Neural progenitor cell (in vitro differentiated cells): ENCODE results near the gene DDX10. TPM values are rescaled to one million over a fixed set of nuclear protein-coding genes. Genes with fewer than 3 reads are reported as not detected.

Experiments
- DNase-seq: peaks from one replicate; pipeline ENCODE4 v3.0.0-alpha.2; 2016; ENCODE audit warnings: low spot score
- H2AFZ ChIP-seq: fragments of 200-600 bp; sonication (generic); replicated peaks from 2 replicates; pipeline ENCODE4 v1.6.1; 2016; ENCODE audit warnings: antibody characterized with exemption
- H3F3A ChIP-seq: fragments of 200-600 bp; sonication (generic); 2 replicates; pipeline ENCODE4 v1.6.1; 2016; ENCODE audit warnings: antibody characterized with exemption, low read depth
- H3K27ac ChIP-seq: fragments of 200-600 bp; sonication (generic); 2 replicates; pipeline ENCODE4 v1.5.1; 2016; ENCODE audit warnings: mild to moderate bottlenecking
- H3K27me3 ChIP-seq: fragments of 200-600 bp; sonication (generic); 2 replicates; pipeline ENCODE4 v1.6.1; 2016; ENCODE audit warnings: mild to moderate bottlenecking, moderate library complexity
- H3K36me3 ChIP-seq: fragments of 200-600 bp; sonication (generic); 2 replicates; pipeline ENCODE4 v1.5.1; 2016
- H3K4me1 ChIP-seq: fragments of 200-600 bp; sonication (generic); 2 replicates; pipeline ENCODE4 v1.6.1; 2016; ENCODE audit warnings: mixed run types
- H3K4me2 ChIP-seq: fragments of 200-600 bp; sonication (generic); 2 replicates; pipeline ENCODE4 v1.6.1; 2016
- H3K4me3 ChIP-seq: fragments of 200-600 bp; sonication (generic); 2 replicates; pipeline ENCODE4 v1.5.1; 2016
- H3K79me2 ChIP-seq: fragments of 200-600 bp; sonication (generic); 2 replicates; pipeline ENCODE4 v1.6.1; 2016; ENCODE audit warnings: low read depth
- H3K9ac ChIP-seq: fragments of 200-600 bp; sonication (generic); 2 replicates; pipeline ENCODE4 v1.6.1; 2016
- H3K9me3 ChIP-seq: fragments of 200-600 bp; sonication (generic); 2 replicates; pipeline ENCODE4 v1.5.1; 2016; ENCODE audit warnings: low read depth
- H4K20me1 ChIP-seq: fragments of 200-600 bp; sonication (generic); 2 replicates; pipeline ENCODE4 v1.6.1; 2016; ENCODE audit warnings: low read depth
- H3K27ac Mint-ChIP-seq: 3 replicates; pipeline ENCODE4 v1.8.0; 2021; ENCODE audit warnings: mixed read lengths
- H3K27me3 Mint-ChIP-seq: 2 replicates; pipeline ENCODE4 v1.8.0; 2022; ENCODE audit warnings: low read depth, mild to moderate bottlenecking, inconsistent platforms, moderate library complexity, mixed read lengths; ENCODE audit not compliant: insufficient read depth
- H3K36me3 Mint-ChIP-seq: 3 replicates; pipeline ENCODE4 v1.8.0; 2021; ENCODE audit warnings: mixed read lengths
- H3K4me1 Mint-ChIP-seq: 3 replicates; pipeline ENCODE4 v1.8.0; 2021; ENCODE audit warnings: mixed read lengths
- H3K4me3 Mint-ChIP-seq: 3 replicates; pipeline ENCODE4 v1.8.0; 2021; ENCODE audit warnings: mild to moderate bottlenecking, moderate library complexity, mixed read lengths
- H3K9me3 Mint-ChIP-seq: 3 replicates; pipeline ENCODE4 v1.8.0; 2020; ENCODE audit warnings: mixed read lengths
- CTCF ChIP-seq: fragments of 200-600 bp; sonication (generic); IDR thresholded peaks from 2 replicates; pipeline ENCODE4 v1.5.1; 2017; ENCODE audit warnings: antibody characterized with exemption, mild to moderate bottlenecking
- EZH2 ChIP-seq: fragments of 200-600 bp; sonication (generic); IDR thresholded peaks from 2 replicates; pipeline ENCODE4 v1.6.1; 2017; ENCODE audit warnings: antibody characterized with exemption, mild to moderate bottlenecking, moderate library complexity
- EZH2phosphoT487 ChIP-seq: fragments of 200-600 bp; sonication (generic); IDR thresholded peaks from 2 replicates; pipeline ENCODE4 v1.6.1; 2017; ENCODE audit warnings: antibody characterized with exemption
- total RNA-seq: library from RNA; depleted of rRNA; stranded (reverse); fragments of >200 nt; gene quantifications from 2 replicates; pipeline ENCODE4 v1.2.3, GENCODE V29; 2015; ENCODE audit warnings: low replicate concordance

DDX10 gene
- total RNA-seq, 1 donor from 2014 or later, result 34.1 TPM

DNA sequence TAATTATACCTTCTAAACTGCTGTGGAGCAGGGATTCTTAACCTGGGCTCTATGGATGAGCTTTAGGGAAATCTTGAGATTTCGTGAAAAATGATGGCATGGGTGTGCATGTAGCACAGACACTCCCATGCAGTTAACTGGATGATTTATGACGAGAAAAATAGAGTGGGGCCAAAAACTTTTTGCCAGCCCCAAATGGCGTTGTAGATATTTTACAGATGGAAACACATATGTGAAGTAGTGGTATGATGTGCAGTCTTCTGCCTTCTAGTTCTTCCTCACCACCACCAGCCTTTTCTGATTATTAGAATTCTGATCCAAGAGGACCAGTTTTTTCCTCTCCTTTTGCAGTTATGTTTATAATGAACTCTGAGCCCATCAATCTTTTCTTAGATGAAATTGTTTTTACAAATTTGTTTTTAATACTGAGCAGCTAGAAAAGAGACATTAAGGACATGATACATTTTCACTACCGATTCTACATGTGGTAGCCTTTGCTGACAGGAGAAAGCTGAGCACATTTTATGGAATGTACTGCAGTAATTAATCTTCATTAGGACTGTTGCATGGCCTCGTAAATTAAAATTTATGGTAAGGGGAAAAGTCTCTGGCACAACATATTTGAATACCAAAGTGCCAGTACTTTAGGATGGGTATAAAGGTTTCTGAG is 261.4 kb downstream of the DDX10 start:
- H4K20me1 ChIP-seq, result no peaks in the 10 kb centered on the region
- peaks cover 31% of the 10 kb centered on the region for H3K4me1 ChIP-seq
- no peak for DNase-seq
- Mint-ChIP-seq H3K4me1 (peaks cover 20% of the 10 kb centered on the region), H3K9me3 (no peaks in the 10 kb centered on the region), H3K4me3 (no peak overlapping the region), H3K27ac (no peak overlapping the region), H3K36me3 (no peaks in the 10 kb centered on the region), H3K27me3 (no peaks in the 10 kb centered on the region)
- H2AFZ ChIP-seq, result no peak overlapping the region
- no peaks in the 10 kb centered on the region for H3K9me3 ChIP-seq
- H3K9ac ChIP-seq, result no peak overlapping the region
- H3K27me3 ChIP-seq, result no peaks in the 10 kb centered on the region
- no peaks in the 10 kb centered on the region for H3K79me2 ChIP-seq
- no peak for TF ChIP-seq EZH2
- TF ChIP-seq EZH2phosphoT487, result no peak
- no peak for TF ChIP-seq CTCF
- H3K4me2 ChIP-seq, result peak overlapping the region; percentile 29
- H3K27ac ChIP-seq, result no peak overlapping the region
- H3K36me3 ChIP-seq, result no peaks in the 10 kb centered on the region
- H3F3A ChIP-seq, result no peaks in the 10 kb centered on the region
- H3K4me3 ChIP-seq, result no peak overlapping the region

GRCh38 chr11:108926841-108927577 is 262.1 kb downstream of the DDX10 start:
- Histone ChIP-seq H2AFZ (no peak overlapping the region), H3F3A (no peaks in the 10 kb centered on the region), H3K9me3 (no peaks in the 10 kb centered on the region), H3K79me2 (no peaks in the 10 kb centered on the region), H3K4me3 (no peak overlapping the region), H3K27me3 (no peaks in the 10 kb centered on the region), H3K4me1 (peaks cover 31% of the 10 kb centered on the region), H3K4me2 (peak overlapping the region; percentile 29), H3K36me3 (no peaks in the 10 kb centered on the region), H4K20me1 (no peaks in the 10 kb centered on the region), H3K9ac (no peak overlapping the region), H3K27ac (peak overlapping the region; percentile 18)
- DNase-seq, result peak; percentile 11
- H3K4me3 Mint-ChIP-seq, result no peak overlapping the region
- H3K27me3 Mint-ChIP-seq, result no peaks in the 10 kb centered on the region
- no peaks in the 10 kb centered on the region for H3K9me3 Mint-ChIP-seq
- H3K36me3 Mint-ChIP-seq, result no peaks in the 10 kb centered on the region
- peaks cover 20% of the 10 kb centered on the region for H3K4me1 Mint-ChIP-seq
- no peak overlapping the region for H3K27ac Mint-ChIP-seq
- TF ChIP-seq CTCF, result no peak

DNA sequence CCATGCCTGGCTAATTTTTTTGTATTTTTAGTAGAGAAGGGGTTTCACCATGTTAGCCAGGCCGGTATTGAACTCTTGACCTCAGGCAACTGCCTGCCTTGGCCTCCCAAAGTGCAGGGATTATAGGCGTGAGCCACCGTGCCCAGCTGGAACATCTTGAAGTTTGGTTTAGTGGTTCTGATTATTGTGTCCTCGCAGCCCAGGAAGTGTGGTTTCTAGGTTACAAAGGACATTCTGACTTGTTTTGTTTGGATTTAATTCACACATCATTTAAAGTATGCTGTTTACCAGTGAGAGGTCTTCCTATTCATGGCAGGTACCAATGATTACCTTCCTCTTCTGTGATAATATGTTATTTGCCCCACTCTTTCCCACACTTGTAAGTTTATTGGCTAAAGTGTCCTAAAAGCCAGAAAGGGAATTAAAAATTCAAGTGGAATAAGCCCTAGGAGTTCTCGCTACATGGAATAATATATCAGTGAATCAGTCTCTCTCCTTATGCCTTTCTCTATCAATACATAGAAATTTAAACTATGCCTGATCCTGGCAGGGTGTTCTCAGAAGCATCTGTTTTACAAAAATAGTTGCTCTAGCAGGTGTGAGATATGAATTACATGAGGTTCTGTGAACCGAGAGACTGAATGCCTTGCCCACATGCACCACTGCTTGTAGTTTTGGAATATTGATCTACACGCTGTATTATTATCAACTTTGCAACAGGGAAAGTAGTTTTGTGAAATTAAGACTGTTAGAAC is 263.1 kb downstream of the DDX10 start:
- Histone ChIP-seq H3K79me2 (no peaks in the 10 kb centered on the region), H3K4me3 (no peak overlapping the region), H4K20me1 (no peaks in the 10 kb centered on the region), H3K4me1 (peaks cover 31% of the 10 kb centered on the region), H2AFZ (no peak overlapping the region), H3K27me3 (no peaks in the 10 kb centered on the region), H3K27ac (no peak overlapping the region), H3K4me2 (no peak overlapping the region), H3K36me3 (no peaks in the 10 kb centered on the region), H3K9me3 (no peaks in the 10 kb centered on the region), H3F3A (no peaks in the 10 kb centered on the region), H3K9ac (no peak overlapping the region)
- H3K27me3 Mint-ChIP-seq, result no peaks in the 10 kb centered on the region
- no peak overlapping the region for H3K4me3 Mint-ChIP-seq
- peaks cover 17% of the 10 kb centered on the region for H3K4me1 Mint-ChIP-seq
- no peak overlapping the region for H3K27ac Mint-ChIP-seq
- DNase-seq, result no peak
- H3K9me3 Mint-ChIP-seq, result no peaks in the 10 kb centered on the region
- TF ChIP-seq EZH2, result no peak
- no peak for TF ChIP-seq EZH2phosphoT487
- TF ChIP-seq CTCF, result no peak
- H3K36me3 Mint-ChIP-seq, result no peaks in the 10 kb centered on the region
